GM23338 (cell line): ENCODE data around the gene FAM171A1. TPM values are rescaled to one million over a fixed set of nuclear protein-coding genes. Genes with fewer than 3 reads are reported as not detected.
"Not testable (repeated sequence)": the region's sequence is repeated elsewhere in the genome, so short reads cannot be mapped to it uniquely, and the experiment has no call there.

Experiments
- ATAC-seq: fragments of 200-7000 bp; cut with Tn5 transposase; 3 replicates; pipeline ENCODE4 v1.9.1; 2020
- DNase-seq: peaks from one replicate; pipeline ENCODE4 v3.0.0-alpha.2; 2015; ENCODE audit warnings: low spot score
- H2AFZ ChIP-seq: fragments of 200-600 bp; sonication (generic); 2 replicates; pipeline ENCODE4 v1.8.0; 2016; ENCODE audit warnings: antibody characterized with exemption, mild to moderate bottlenecking, moderate library complexity
- H3F3A ChIP-seq: fragments of 200-600 bp; sonication (generic); replicated peaks from 2 replicates; pipeline ENCODE4 v1.8.0; 2017; ENCODE audit warnings: antibody characterized with exemption, mixed run types, low read depth
- H3K27ac ChIP-seq: fragments of 200-600 bp; sonication (generic); 2 replicates; pipeline ENCODE4 v1.6.1; 2016; ENCODE audit warnings: low read depth
- H3K27me3 ChIP-seq: fragments of 200-600 bp; sonication (generic); 2 replicates; pipeline ENCODE4 v1.8.0; 2016; ENCODE audit warnings: mild to moderate bottlenecking, mixed run types, moderate library complexity; ENCODE audit not compliant: insufficient read depth
- H3K36me3 ChIP-seq: fragments of 200-600 bp; sonication (generic); 2 replicates; pipeline ENCODE4 v1.8.0; 2016; ENCODE audit warnings: mild to moderate bottlenecking; ENCODE audit not compliant: insufficient read depth
- H3K4me1 ChIP-seq: fragments of 200-600 bp; sonication (generic); 2 replicates; pipeline ENCODE4 v1.8.0; 2016; ENCODE audit warnings: mild to moderate bottlenecking, moderate library complexity; ENCODE audit not compliant: insufficient read depth
- H3K4me2 ChIP-seq: fragments of 200-600 bp; sonication (generic); 2 replicates; pipeline ENCODE4 v1.7.1; 2017; ENCODE audit warnings: mixed run types
- H3K4me3 ChIP-seq: fragments of 200-600 bp; sonication (generic); 2 replicates; pipeline ENCODE4 v1.6.1; 2016; ENCODE audit warnings: mixed run types
- H3K79me2 ChIP-seq: fragments of 200-600 bp; sonication (generic); replicated peaks from 2 replicates; pipeline ENCODE4 v1.8.0; 2017; ENCODE audit warnings: mild to moderate bottlenecking; ENCODE audit not compliant: insufficient read depth
- H3K9me2 ChIP-seq: fragments of 200-600 bp; sonication (generic); 2 replicates; pipeline ENCODE4 v1.8.0; 2017; ENCODE audit not compliant: insufficient read depth
- H4K20me1 ChIP-seq: fragments of 200-600 bp; sonication (generic); replicated peaks from 2 replicates; pipeline ENCODE4 v1.8.0; 2017; ENCODE audit warnings: mild to moderate bottlenecking; ENCODE audit not compliant: insufficient read depth
- H3K27ac Mint-ChIP-seq: 2 replicates; pipeline ENCODE4 v1.8.0; 2020; ENCODE audit warnings: inconsistent platforms, mild to moderate bottlenecking, moderate library complexity, mixed read lengths
- H3K27me3 Mint-ChIP-seq: 3 replicates; pipeline ENCODE4 v1.8.0; 2022; ENCODE audit warnings: low read depth, mild to moderate bottlenecking, moderate library complexity, mixed read lengths, inconsistent platforms; ENCODE audit not compliant: insufficient read depth, poor library complexity
- H3K36me3 Mint-ChIP-seq: 3 replicates; pipeline ENCODE4 v1.8.0; 2021; ENCODE audit warnings: low read depth, mild to moderate bottlenecking, inconsistent platforms, moderate library complexity, mixed read lengths
- H3K4me1 Mint-ChIP-seq: 3 replicates; pipeline ENCODE4 v1.8.0; 2020; ENCODE audit warnings: mild to moderate bottlenecking, inconsistent platforms, mixed read lengths
- H3K4me3 Mint-ChIP-seq: 3 replicates; pipeline ENCODE4 v1.8.0; 2021; ENCODE audit warnings: moderate library complexity, mild to moderate bottlenecking, inconsistent platforms, mixed read lengths
- H3K9me3 Mint-ChIP-seq: 3 replicates; pipeline ENCODE4 v1.8.0; 2020; ENCODE audit warnings: moderate library complexity, mild to moderate bottlenecking, inconsistent platforms, mixed read lengths
- JUNB ChIP-seq: IDR thresholded peaks from one replicate; pipeline ENCODE4 v1.6.1; 2016; ENCODE audit warnings: antibody characterized with exemption; ENCODE audit not compliant: unreplicated experiment
- POLR2AphosphoS5 ChIP-seq: IDR thresholded peaks from 2 replicates; pipeline ENCODE4 v1.6.1; 2016; ENCODE audit warnings: antibody characterized with exemption, low read depth
- ZNF114 ChIP-seq: fragments of 250-450 bp; sonication (Bioruptor Pico); IDR thresholded peaks from 2 replicates; pipeline ENCODE4 v1.5.0; 2020; ENCODE audit warnings: mild to moderate bottlenecking, moderate library complexity
- polyA plus RNA-seq: library from polyadenylated mRNA; unstranded; fragments of >200 nt; fragmentation: Nextera tagmentation; extraction: Ambion mirVana; gene quantifications from 2 replicates; pipeline ENCODE4 v1.2.1, GENCODE V29; 2016
- total RNA-seq: library from RNA; depleted of rRNA; stranded (reverse); fragments of >200 nt; shearing (Covaris generic); gene quantifications from 2 replicates; pipeline ENCODE4 v1.2.3, GENCODE V29; 2014
- TF ChIP-seq, protein P1 (sequence below): IDR thresholded peaks from 2 replicates; pipeline ENCODE4 v1.6.1; 2016; ENCODE audit warnings: antibody characterized with exemption
- TF ChIP-seq, protein P2 (sequence below), 2 experiments: fragments of 200-600 bp in 1 of 2; sonication (generic) in 1 of 2; conservative IDR thresholded peaks; 2 replicates each; pipeline versions ENCODE4 v1.5.1 to v1.6.1; 2016 to 2017; ENCODE audit warnings: antibody characterized with exemption in 2 of 2, low read depth in 2 of 2, mild to moderate bottlenecking in 2 of 2, moderate library complexity in 1 of 2
- TF ChIP-seq, protein P3 (sequence below): IDR thresholded peaks from one replicate; pipeline ENCODE4 v1.6.1; 2018; ENCODE audit warnings: antibody characterized with exemption; ENCODE audit not compliant: unreplicated experiment

Gene FAM171A1
- total and polyA plus RNA-seq, 2 experiments from 2014 or later, result 11.3 to 32.2 TPM

DNA sequence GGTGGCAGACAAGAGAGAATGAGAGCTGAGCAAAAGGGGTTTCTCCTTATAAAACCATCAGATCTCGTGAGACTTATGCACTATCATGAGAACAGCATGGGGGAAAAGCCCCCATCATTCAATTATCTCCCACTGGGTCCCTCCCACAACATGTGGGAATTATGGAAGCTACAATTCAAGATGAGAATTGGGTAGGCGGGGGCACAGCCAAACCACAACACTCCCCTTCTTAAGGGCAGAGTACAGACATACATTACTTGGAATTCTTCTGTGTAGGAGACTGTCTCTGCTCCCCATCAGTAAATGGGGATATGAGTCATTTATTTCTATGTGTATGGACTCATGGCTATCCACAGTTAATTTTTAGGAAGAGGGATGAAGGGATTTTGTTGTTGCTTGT, 31.2 kb downstream of the FAM171A1 start:
- no peak overlapping the region for H3K4me3 Mint-ChIP-seq
- H3K27ac Mint-ChIP-seq, result no peak overlapping the region
- Histone ChIP-seq H3F3A (no peaks in the 10 kb centered on the region), H4K20me1 (peaks cover 5% of the 10 kb centered on the region; the same call in 1 of the 2 replicates), H3K4me2 (no peak overlapping the region), H3K4me3 (no peak overlapping the region), H3K27ac (no peak overlapping the region), H2AFZ (no peak overlapping the region), H3K4me1 (0 out of 2 replicates have a peak, but pooled peaks cover 5% of the 10 kb centered on the region), H3K27me3 (no peaks in the 10 kb centered on the region), H3K79me2 (peaks cover 27% of the 10 kb centered on the region), H3K9me2 (no peaks in the 10 kb centered on the region), H3K36me3 (no peaks in the 10 kb centered on the region; the same call in 1 of the 2 replicates)
- no peak for TF ChIP-seq ZNF114 (CRISPR knock-in tag)
- no peak for TF ChIP-seq POLR2AphosphoS5
- no peak for TF ChIP-seq JUNB
- TF ChIP-seq, protein P1, sequence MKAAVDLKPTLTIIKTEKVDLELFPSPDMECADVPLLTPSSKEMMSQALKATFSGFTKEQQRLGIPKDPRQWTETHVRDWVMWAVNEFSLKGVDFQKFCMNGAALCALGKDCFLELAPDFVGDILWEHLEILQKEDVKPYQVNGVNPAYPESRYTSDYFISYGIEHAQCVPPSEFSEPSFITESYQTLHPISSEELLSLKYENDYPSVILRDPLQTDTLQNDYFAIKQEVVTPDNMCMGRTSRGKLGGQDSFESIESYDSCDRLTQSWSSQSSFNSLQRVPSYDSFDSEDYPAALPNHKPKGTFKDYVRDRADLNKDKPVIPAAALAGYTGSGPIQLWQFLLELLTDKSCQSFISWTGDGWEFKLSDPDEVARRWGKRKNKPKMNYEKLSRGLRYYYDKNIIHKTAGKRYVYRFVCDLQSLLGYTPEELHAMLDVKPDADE, result no peak
- TF ChIP-seq, protein P2, sequence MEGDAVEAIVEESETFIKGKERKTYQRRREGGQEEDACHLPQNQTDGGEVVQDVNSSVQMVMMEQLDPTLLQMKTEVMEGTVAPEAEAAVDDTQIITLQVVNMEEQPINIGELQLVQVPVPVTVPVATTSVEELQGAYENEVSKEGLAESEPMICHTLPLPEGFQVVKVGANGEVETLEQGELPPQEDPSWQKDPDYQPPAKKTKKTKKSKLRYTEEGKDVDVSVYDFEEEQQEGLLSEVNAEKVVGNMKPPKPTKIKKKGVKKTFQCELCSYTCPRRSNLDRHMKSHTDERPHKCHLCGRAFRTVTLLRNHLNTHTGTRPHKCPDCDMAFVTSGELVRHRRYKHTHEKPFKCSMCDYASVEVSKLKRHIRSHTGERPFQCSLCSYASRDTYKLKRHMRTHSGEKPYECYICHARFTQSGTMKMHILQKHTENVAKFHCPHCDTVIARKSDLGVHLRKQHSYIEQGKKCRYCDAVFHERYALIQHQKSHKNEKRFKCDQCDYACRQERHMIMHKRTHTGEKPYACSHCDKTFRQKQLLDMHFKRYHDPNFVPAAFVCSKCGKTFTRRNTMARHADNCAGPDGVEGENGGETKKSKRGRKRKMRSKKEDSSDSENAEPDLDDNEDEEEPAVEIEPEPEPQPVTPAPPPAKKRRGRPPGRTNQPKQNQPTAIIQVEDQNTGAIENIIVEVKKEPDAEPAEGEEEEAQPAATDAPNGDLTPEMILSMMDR (conservative IDR thresholded peaks at IDR 0.05; ENCODE audit: low read depth in 2 of 2), result no peak
- TF ChIP-seq, protein P3, sequence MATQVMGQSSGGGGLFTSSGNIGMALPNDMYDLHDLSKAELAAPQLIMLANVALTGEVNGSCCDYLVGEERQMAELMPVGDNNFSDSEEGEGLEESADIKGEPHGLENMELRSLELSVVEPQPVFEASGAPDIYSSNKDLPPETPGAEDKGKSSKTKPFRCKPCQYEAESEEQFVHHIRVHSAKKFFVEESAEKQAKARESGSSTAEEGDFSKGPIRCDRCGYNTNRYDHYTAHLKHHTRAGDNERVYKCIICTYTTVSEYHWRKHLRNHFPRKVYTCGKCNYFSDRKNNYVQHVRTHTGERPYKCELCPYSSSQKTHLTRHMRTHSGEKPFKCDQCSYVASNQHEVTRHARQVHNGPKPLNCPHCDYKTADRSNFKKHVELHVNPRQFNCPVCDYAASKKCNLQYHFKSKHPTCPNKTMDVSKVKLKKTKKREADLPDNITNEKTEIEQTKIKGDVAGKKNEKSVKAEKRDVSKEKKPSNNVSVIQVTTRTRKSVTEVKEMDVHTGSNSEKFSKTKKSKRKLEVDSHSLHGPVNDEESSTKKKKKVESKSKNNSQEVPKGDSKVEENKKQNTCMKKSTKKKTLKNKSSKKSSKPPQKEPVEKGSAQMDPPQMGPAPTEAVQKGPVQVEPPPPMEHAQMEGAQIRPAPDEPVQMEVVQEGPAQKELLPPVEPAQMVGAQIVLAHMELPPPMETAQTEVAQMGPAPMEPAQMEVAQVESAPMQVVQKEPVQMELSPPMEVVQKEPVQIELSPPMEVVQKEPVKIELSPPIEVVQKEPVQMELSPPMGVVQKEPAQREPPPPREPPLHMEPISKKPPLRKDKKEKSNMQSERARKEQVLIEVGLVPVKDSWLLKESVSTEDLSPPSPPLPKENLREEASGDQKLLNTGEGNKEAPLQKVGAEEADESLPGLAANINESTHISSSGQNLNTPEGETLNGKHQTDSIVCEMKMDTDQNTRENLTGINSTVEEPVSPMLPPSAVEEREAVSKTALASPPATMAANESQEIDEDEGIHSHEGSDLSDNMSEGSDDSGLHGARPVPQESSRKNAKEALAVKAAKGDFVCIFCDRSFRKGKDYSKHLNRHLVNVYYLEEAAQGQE, result no peak
- peaks cover 3% of the 10 kb centered on the region for H3K4me1 Mint-ChIP-seq
- DNase-seq (no peak), ATAC-seq (no peak)
- H3K9me3 Mint-ChIP-seq, result no peaks in the 10 kb centered on the region; the same call in 2 of the 3 replicates
- H3K36me3 Mint-ChIP-seq, result no peaks in the 10 kb centered on the region
- H3K27me3 Mint-ChIP-seq, result peaks cover 4% of the 10 kb centered on the region

DNA sequence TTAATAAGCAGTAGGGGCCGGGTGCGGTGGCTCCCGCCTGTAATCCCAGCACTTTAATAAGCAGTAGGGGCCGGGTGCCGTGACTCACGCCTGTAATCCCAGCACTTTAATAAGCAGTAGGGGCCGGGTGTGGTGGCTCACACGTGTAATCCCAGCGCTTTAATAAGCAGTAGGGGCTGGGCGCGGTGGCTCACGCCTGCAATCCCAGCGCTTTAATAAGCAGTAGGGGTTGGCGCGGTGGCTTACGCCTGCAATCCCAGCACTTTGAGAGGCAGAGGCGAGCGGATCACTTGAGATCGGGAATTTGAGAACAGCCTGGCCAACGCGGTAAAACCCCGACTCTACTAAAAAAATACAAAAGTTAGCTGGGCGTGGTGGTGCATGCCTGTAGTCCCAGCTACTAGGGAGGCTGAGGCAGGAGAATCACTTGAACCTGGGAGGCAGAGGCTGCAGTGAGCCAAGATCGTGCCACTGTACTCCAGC, 33.6 kb downstream of the FAM171A1 start:
- H3K27ac ChIP-seq, H3K4me1 Mint-ChIP-seq, H3F3A ChIP-seq, H2AFZ ChIP-seq, H3K4me3 Mint-ChIP-seq, ATAC-seq, H3K27ac Mint-ChIP-seq, H3K27me3 Mint-ChIP-seq, H4K20me1 ChIP-seq, DNase-seq, H3K36me3 Mint-ChIP-seq, H3K4me2 ChIP-seq, H3K36me3 ChIP-seq, H3K9me2 ChIP-seq, H3K27me3 ChIP-seq, H3K4me3 ChIP-seq, H3K9me3 Mint-ChIP-seq: not testable (repeated sequence)
- H3K79me2 ChIP-seq, result peaks cover 30% of the 10 kb centered on the region
- peaks cover 12% of the 10 kb centered on the region; the same call in 1 of the 2 replicates for H3K4me1 ChIP-seq
